GM21529 (cell line): ENCODE results near the gene NATD1.
"Not testable (repeated sequence)": the region's sequence is repeated elsewhere in the genome, so short reads cannot be mapped to it uniquely, and the experiment has no call there.

ENCODE experiments used
- ATAC-seq: cut with Tn5 transposase; IDR thresholded peaks from one replicate; pipeline ENCODE4 v1.9.1; 2021; ENCODE audit not compliant: unreplicated experiment

NATD1 gene

DNA sequence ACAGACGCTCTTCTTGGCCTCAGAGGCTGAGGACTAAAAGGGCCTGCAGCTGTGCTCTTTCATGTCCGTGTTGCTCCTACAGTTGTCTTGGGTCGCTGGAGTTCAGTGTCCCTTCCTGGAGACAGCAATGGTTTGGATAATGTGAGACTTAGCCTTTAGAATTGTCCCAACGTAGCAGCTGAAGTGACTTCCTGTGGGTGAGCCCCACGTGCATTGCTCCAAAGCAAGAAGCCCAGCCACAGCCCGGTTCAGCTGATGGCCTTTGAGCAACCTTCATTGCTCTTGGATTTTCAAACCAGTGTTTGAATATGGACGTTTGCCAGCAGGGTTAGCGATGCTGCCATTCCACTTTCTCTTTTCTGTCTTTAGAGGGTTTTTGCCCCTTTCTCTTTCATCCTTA, 59.0 kb downstream of the NATD1 start:
- no peak for ATAC-seq

DNA sequence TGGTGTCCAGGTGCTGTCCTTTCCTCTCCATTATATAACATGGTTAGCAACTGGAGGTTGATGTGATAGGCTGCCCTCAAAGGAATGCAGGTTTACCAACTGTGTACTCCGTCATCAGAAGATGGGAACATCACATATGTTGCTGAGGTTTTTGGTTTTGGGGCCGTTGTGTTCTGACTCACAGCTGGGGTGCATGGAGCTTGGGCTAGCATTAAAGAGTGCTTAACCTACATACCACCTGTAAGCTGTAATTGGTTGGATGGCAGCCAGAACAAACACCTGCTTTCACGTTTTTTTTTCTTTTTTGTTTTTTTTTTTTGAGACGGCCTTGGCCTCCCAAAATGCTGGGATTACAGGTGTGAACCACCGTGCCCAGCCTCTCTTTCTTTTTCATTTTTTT, 60.2 kb downstream of the NATD1 start:
- no peak for ATAC-seq

DNA sequence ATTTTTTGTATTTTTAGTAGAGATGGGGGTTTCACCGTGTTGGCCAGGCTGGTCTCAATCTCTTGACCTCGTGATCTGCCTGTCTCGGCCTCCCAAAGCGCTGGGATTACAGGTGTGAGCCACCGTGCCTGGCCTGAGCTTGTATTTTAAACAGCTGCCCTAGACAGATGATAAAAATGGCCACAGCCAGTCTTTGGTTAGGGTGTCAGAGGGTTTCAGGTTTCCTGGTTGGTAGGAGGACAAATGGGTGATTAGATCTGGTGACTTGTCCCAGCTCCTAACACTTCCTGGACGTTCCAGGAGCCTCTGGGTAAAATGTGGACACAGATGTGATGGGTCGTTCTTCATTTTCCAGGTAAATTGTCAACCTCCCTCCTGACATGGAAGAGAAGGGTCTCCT, 60.8 kb downstream of the NATD1 start:
- not testable (repeated sequence) for ATAC-seq

DNA sequence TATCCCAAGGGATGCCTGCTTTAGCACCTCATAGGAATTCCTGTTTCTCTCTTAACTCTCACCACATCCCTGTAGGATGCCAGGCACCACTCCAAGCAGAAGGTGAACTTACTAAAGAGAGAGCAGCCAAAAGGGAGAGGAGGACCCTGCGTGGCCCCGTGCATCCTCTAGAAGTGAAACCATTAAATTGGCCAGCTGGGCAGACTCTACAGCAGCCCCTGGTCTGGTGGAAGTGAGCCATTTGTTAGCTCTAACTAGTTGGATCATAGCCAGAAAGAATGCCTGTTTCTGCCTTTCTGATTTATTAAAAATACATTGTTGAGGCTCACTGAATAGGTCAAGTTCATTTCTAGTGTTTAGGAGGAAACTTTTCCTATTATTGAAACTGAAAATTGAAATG, 61.5 kb downstream of the NATD1 start:
- no peak for ATAC-seq

DNA sequence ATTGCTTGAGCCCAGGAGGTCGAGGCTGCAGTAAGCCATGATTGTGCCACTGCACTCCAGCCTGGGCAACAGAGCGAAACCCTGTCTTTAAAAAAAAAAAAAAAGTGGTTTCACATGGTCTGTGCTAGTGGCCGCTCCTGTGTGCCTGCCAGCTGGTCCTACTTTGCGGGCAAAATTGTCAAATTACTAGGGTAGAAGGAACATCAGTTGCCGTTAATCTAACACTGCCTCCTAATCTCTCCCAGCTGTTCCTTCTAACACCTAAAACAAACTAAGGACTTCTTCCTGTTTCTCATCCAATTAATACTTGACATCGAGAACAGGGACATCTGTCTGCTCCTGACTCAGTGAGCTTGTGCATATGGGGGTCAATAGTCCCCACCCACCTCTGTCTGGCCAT, 63.1 kb downstream of the NATD1 start:
- no peak for ATAC-seq

DNA sequence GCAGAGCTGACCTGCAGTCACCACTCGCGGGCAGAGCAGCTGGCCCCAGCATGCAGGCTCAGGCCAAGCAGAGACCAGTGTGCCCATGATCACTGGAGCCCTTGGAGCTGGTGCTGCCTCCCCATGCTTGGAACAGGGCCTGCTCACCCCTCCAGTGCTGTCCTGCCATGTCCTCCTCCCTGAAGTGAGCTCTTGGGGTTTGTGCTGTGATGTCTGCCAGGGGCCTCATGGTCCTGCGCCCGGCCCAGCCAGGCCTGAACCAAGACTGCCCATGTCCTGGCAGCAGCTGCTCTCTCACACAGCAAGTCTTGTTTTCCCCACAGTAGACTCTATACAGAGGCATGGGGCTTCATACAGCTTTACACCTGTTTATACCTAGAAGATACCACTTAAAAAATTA, 63.8 kb downstream of the NATD1 start:
- no peak for ATAC-seq
